Measurements from ENCODE around the gene TRIO.

TRIO gene

DNA sequence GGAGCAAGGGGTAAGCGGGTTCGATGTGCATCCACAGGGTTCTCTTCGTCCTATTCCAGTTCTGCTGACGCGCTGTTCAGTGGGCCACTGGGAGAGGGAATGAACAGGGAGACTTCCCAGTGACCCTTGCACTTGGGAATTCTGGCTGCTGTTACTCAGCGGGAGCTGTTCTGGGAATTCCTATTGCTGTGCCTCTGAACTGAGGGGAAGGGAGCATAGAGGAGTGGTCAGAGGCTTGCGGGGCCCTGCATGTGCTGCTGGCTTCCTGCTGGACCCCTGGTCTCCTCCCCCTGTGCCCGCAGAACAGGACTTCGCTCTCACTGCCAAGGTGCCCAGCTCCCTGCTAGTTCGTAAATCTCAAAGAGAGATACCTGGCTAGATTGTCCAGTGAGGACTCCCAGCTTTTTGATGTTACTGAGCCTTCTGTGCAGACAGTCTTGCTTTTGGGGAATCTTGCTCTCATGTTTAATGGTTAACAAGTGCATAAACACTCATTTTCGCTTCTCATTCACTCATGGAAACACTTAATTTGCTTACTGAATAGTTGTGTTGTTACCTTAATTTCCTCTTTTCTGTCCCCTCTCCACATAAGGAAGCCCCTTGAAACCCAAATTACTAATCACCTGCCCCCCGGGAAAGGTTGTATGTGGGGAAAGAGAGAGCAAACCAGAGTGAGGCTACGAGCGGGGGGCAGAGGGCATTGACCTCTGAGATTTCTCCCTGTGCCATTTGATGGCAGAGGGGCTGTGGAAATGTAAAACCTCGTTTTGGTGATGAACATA is 5.9 kb downstream of the TRIO start:
- H3K4me1 Mint-ChIP-seq (ENCODE audit: low read depth) = peaks cover 21% of the 10 kb centered on the region
- H3K27ac Mint-ChIP-seq = no peak overlapping the region
- H3K9me3 Mint-ChIP-seq = no peaks in the 10 kb centered on the region
- peaks cover 47% of the 10 kb centered on the region for H3K27me3 Mint-ChIP-seq
- H3K36me3 Mint-ChIP-seq (ENCODE audit: low read depth) = no peaks in the 10 kb centered on the region
- H3K4me3 Mint-ChIP-seq = no peak overlapping the region

GRCh38 chr5:14149672-14150274 is 6.6 kb downstream of the TRIO start:
- no peak overlapping the region for H3K4me3 Mint-ChIP-seq
- no peak overlapping the region for H3K27ac Mint-ChIP-seq
- H3K27me3 Mint-ChIP-seq = peaks cover 47% of the 10 kb centered on the region
- no peaks in the 10 kb centered on the region for H3K9me3 Mint-ChIP-seq
- H3K4me1 Mint-ChIP-seq (ENCODE audit: low read depth) = peaks cover 24% of the 10 kb centered on the region
- no peaks in the 10 kb centered on the region for H3K36me3 Mint-ChIP-seq (ENCODE audit: low read depth)

DNA sequence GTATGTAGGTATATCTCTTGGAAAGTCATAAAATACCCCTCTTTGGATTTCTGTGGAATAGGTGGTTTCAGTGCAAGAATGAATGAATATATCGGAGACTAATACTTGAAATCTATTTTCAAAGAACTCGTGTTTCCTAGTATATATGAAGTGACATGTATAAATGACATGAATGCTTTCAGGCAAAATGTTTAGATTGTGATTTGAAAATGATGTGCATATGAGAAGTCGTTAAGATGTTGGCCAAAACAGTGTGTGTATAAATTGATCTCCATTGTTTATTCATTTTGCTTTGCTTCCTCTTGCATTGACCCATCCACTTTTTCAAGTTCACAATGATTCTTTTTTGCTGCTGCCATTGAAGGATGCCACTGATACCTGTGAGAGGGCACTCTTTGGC is 8.3 kb downstream of the TRIO start:
- H3K27ac Mint-ChIP-seq = no peak overlapping the region
- no peak overlapping the region for H3K4me3 Mint-ChIP-seq
- H3K27me3 Mint-ChIP-seq = peaks cover 34% of the 10 kb centered on the region
- H3K4me1 Mint-ChIP-seq (ENCODE audit: low read depth) = peaks cover 18% of the 10 kb centered on the region
- H3K9me3 Mint-ChIP-seq = no peaks in the 10 kb centered on the region
- no peaks in the 10 kb centered on the region for H3K36me3 Mint-ChIP-seq (ENCODE audit: low read depth)

GRCh38 chr5:14153071-14153864 is 10.1 kb downstream of the TRIO start:
- Mint-ChIP-seq H3K27me3 (peaks cover 23% of the 10 kb centered on the region), H3K27ac (no peak overlapping the region), H3K36me3 (ENCODE audit: low read depth) (no peaks in the 10 kb centered on the region), H3K9me3 (no peaks in the 10 kb centered on the region), H3K4me1 (ENCODE audit: low read depth) (peaks cover 18% of the 10 kb centered on the region), H3K4me3 (no peak overlapping the region)

DNA sequence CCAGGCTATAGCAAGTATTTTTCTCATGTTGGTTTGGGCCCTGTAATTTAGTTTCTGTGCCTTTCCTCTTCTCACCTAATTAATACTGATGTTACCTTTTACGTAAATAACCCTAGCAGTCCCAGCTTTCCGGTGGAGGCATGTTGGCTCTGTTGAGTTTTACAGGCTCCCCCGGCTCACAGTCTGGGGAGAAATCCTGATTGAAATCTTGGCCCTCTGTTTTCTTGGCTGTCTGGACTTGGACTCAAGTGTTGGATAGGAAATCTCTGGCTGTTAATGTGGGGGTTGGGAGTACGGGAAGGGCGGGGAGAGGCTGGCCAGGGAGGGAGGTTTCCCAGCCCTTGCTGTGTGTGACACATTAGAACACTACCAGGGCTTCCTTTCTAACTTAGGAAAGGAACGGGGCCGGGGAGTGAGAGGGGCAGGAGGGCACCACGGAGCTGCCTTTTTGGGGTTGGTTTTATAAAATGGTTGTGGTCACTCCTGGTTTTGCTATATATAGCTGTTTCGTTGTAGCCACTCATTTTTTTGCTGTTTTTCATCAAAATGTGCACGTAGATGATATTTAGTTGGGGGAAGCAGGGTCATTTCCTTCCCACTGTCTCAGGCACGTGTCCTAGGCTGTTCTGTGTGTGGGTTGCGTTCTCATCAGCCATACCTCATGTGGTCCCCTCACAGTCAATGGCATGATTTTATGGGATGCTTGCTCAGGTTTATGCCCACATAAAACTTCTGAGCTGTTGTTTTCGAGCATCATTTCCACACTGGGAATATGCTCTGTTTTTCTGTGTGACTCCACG is 11.0 kb downstream of the TRIO start:
- Mint-ChIP-seq H3K9me3 (no peaks in the 10 kb centered on the region), H3K27me3 (peaks cover 22% of the 10 kb centered on the region), H3K4me1 (ENCODE audit: low read depth) (peaks cover 17% of the 10 kb centered on the region), H3K36me3 (ENCODE audit: low read depth) (no peaks in the 10 kb centered on the region), H3K4me3 (no peak overlapping the region), H3K27ac (peak overlapping the region; percentile 14)

GRCh38 chr5:14155075-14155474 is 11.9 kb downstream of the TRIO start:
- H3K9me3 Mint-ChIP-seq = no peaks in the 10 kb centered on the region
- no peak overlapping the region for H3K4me3 Mint-ChIP-seq
- H3K27me3 Mint-ChIP-seq = peaks cover 15% of the 10 kb centered on the region
- H3K36me3 Mint-ChIP-seq (ENCODE audit: low read depth) = no peaks in the 10 kb centered on the region
- H3K4me1 Mint-ChIP-seq (ENCODE audit: low read depth) = peaks cover 8% of the 10 kb centered on the region
- no peak overlapping the region for H3K27ac Mint-ChIP-seq

- H3K4me1 Mint-ChIP-seq (ENCODE audit: low read depth) = peaks cover 8% of the 10 kb centered on the region
- no peaks in the 10 kb centered on the region for H3K36me3 Mint-ChIP-seq (ENCODE audit: low read depth)
- H3K4me3 Mint-ChIP-seq = no peak overlapping the region
- no peak overlapping the region for H3K27ac Mint-ChIP-seq
- peaks cover 14% of the 10 kb centered on the region for H3K27me3 Mint-ChIP-seq
- no peaks in the 10 kb centered on the region for H3K9me3 Mint-ChIP-seq
Observed at GRCh38 chr5:14155739-14156138, 12.6 kb downstream of the TRIO start.

GRCh38 chr5:14156290-14156649 is 13.1 kb downstream of the TRIO start:
- Mint-ChIP-seq H3K4me3 (no peak overlapping the region), H3K4me1 (ENCODE audit: low read depth) (peaks cover 8% of the 10 kb centered on the region), H3K27ac (no peak overlapping the region), H3K9me3 (no peaks in the 10 kb centered on the region), H3K27me3 (peaks cover 11% of the 10 kb centered on the region), H3K36me3 (ENCODE audit: low read depth) (no peaks in the 10 kb centered on the region)

- Mint-ChIP-seq H3K36me3 (ENCODE audit: low read depth) (no peaks in the 10 kb centered on the region), H3K27ac (no peak overlapping the region), H3K4me1 (ENCODE audit: low read depth) (peaks cover 8% of the 10 kb centered on the region), H3K9me3 (no peaks in the 10 kb centered on the region), H3K27me3 (peaks cover 11% of the 10 kb centered on the region), H3K4me3 (no peak overlapping the region)
Observed at GRCh38 chr5:14156650-14157492, 13.7 kb downstream of the TRIO start.

DNA sequence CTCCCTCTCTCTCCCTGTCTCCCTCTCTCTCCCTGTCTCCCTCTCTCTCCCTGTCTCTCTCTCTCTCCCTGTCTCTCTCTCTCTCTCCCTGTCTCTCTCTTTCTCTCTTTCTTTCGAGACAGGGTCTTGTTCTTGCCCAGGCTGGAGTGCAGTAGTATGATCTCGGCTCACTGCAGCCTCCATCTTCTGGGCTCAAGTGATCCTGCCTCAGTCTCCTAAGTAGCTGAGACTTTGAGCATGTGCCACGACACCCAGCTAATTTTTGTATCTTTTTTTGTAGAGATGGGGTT is 14.3 kb downstream of the TRIO start:
- no peak overlapping the region for H3K4me3 Mint-ChIP-seq
- H3K36me3 Mint-ChIP-seq (ENCODE audit: low read depth) = no peaks in the 10 kb centered on the region
- no peaks in the 10 kb centered on the region for H3K9me3 Mint-ChIP-seq
- no peak overlapping the region for H3K27ac Mint-ChIP-seq
- peaks cover 8% of the 10 kb centered on the region for H3K4me1 Mint-ChIP-seq (ENCODE audit: low read depth)
- peaks cover 7% of the 10 kb centered on the region for H3K27me3 Mint-ChIP-seq

DNA sequence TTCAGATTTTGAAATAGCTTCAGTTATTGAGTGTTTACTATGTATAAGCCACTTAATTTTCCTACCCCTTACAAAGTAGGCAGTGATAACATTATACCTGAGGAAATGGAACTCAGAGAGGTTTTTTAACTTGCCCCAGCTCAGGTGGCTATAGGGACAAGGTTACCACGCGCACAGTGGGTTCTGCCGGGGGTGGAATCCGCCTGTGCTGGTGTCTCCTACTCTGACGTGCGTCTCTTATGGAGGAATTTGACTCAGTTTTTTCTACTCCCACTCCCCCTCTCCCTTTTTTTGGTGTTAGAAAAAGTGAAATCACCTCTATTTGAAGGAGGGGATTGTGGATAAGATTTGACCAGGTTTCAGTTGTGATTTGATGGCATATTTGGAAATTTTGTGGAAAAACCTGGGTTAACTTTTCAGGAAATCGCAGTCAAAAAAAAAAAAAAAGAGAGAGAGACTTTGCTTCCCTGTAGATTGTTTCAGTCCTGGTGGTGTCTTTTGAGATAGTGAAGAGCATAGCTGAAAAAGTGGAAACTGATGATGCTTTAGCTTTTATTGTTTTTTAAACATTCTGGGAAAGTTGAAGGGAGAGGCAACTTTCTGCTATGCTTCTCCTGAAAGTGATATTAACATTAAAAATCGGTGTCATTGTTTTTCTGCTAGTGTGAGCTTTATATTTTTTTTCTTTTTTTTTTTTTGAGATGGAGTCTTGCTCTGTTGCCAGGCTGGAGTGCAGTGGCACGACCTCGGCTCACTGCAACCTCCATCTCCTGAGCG is 15.9 kb downstream of the TRIO start:
- Mint-ChIP-seq H3K27ac (no peak overlapping the region), H3K36me3 (ENCODE audit: low read depth) (no peaks in the 10 kb centered on the region), H3K27me3 (no peaks in the 10 kb centered on the region), H3K4me1 (ENCODE audit: low read depth) (peaks cover 5% of the 10 kb centered on the region), H3K4me3 (no peak overlapping the region), H3K9me3 (no peaks in the 10 kb centered on the region)

GRCh38 chr5:14161825-14162556 is 18.8 kb downstream of the TRIO start:
- no peaks in the 10 kb centered on the region for H3K36me3 Mint-ChIP-seq (ENCODE audit: low read depth)
- H3K27ac Mint-ChIP-seq = no peak overlapping the region
- H3K27me3 Mint-ChIP-seq = no peaks in the 10 kb centered on the region
- H3K4me1 Mint-ChIP-seq (ENCODE audit: low read depth) = peaks cover 8% of the 10 kb centered on the region
- H3K9me3 Mint-ChIP-seq = no peaks in the 10 kb centered on the region
- H3K4me3 Mint-ChIP-seq = no peak overlapping the region

Data from stimulated activated naive CD8-positive, alpha-beta T cell treated with anti-CD3 and anti-CD28 coated beads, Interleukin-15, Interleukin-2, amounts not matched to agents 100 ng/mL and 50 ng/mL, for 24 hours (primary cell).